HG02852 (cell line): ENCODE data around the gene LYPD6B.

Experiments used
- ATAC-seq: cut with Tn5 transposase; IDR thresholded peaks from one replicate; pipeline ENCODE4 v1.9.1; 2021; ENCODE audit warnings: mild to moderate bottlenecking, moderate library complexity; ENCODE audit not compliant: unreplicated experiment

Gene LYPD6B

GRCh38 chr2:149258531-149258930 is 220.0 kb downstream of the LYPD6B start:
- no peak for ATAC-seq

GRCh38 chr2:149259136-149259535 is 220.6 kb downstream of the LYPD6B start:
- no peak for ATAC-seq

- no peak for ATAC-seq
These were observed 223.2 kb downstream of the LYPD6B start for GRCh38 chr2:149261692-149262091.
